Activated CD8-positive, alpha-beta memory T cell treated with anti-CD3 and anti-CD28 coated beads, Interleukin-2, amount 50 U/mL, for 1 hour (primary cell): ENCODE measurements around the gene GIPC1.
A peak's percentile ranks its signal among the peaks of the same experiment; 100 is the strongest.
"Not testable (repeated sequence)": the region's sequence is repeated elsewhere in the genome, so short reads cannot be mapped to it uniquely, and the experiment has no call there.

Source experiments
- DNase-seq: peaks from one replicate; pipeline ENCODE4 v3.0.0-alpha.2; 2020; ENCODE audit errors: extremely low read depth

Gene GIPC1

GRCh38 chr19:14496029-14496833 is at the start of gene GIPC1:
Gene GIPC1 (minus strand): TSS chr19:14496127. CDS start chr19:14482976, 13,151 bp downstream.
- no peak for DNase-seq

GRCh38 chr19:14545716-14546082 is 49.8 kb upstream of the GIPC1 start:
- DNase-seq = no peak

DNA sequence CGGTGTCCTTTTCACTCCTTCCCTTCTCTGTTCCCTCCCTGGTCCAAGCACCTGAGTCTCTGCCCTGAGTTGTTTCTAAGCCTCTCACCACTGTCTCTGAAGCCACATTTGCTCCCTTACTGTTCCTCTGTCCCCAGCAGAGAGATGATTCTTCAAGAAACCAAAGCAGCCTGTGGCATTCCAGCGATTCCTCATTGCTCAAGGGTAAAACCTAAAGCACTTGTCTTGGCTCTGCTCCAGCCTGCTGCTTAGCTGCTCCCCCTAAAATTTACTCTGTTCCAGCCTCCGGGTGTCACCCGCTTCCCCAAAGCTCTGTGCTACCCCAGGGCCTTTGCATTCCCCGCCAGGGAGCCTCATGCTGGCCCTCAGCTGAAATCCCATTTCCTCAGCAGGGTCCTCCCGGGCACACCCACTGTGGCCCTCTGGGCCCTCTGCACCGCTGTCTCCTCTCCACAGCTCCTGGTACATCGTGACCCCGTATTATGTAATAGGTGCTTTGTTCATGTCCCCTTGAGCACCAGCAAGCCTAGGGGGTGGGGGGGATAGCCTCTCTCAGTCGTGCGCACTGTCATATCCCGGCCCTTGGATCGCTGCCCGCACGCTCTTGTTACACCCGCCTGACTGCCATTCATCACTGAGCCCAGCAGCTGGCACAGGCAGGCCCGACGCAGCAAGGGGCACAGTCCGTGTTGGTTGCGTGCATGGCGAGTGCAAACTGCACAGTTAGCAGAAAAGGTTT is 49.2 kb upstream of the GIPC1 start:
- DNase-seq = no peak

DNA sequence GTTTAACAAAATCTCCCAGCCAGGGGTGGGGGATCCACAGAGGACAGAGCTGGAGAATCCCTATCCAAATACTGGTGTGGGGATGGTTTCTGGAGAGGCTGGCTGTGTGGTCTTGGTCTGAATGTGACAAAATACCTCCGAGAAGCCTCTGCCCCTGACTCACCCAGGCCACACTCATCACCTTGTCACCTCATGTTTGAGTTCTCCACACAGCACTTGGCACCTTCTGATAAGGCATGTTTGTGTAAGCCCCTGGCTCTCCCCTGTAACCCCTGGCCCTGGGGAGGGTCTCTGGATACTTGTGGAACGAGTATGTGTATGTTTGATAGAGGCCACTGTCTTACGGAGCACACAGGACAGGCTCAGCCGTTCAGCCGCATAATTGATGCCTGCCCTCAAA is 48.1 kb upstream of the GIPC1 start:
- DNase-seq = no peak

- no peak for DNase-seq
These were observed 46.9 kb upstream of the GIPC1 start for GRCh38 chr19:14542711-14543328.

DNA sequence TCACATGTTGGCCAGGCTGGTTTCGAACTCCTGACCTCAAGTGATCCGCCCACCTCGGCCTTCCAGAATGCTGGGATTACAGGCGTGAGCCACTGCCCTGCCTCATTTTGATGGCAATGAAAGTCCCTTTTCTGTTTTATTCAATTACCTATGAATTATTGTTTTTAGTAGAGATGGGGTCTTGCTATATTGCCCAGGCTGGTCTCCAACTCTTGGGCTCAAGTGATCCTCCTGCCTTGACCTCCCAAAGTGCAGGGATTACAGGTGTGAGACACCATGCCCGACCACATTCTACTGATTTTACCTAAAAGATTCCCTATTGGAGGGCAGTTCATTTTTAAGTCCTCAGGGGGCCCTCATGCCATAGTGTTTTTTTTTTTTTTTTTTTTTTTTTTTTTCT is 46.1 kb upstream of the GIPC1 start:
- not testable (repeated sequence) for DNase-seq

DNA sequence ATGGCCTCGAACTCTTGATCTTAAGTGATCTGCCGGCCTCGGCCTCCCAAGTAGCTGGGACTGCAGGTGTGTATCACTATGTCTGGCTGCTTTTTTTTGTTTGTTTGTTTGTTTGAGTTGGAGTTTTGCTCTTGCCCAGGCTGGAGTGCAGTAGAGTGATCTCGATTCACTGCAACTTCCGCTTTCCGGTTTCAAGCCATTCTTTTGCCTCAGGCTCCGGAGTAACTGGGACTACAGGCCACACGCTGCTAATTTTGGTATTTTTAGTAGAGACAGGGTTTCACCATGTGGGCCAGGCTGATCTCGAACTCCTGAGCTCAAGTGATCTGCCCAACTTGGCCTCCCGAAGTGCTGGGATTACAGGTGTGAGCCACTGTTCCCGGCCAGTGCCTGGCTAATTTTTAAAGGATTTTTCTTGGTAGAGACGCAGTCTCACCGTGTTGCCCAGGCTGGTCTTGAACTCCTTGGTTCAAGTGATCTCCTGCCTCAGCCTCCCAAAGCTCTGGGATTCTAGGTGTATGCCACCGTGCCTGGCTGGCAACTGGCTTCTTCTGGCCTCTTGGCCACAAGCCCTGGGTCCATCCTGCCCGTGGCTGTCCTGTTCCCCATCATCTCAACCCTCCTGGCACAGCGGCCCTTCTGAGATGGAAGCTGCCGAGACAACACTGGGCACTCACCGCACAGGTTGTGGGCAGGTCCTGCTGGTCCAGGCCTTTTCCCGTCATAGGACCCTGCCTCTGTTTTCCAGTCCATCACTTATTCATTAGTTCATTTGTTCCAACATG is 45.0 kb upstream of the GIPC1 start:
- DNase-seq = no peak

GRCh38 chr19:14536926-14537692 is 41.2 kb upstream of the GIPC1 start:
- no peak for DNase-seq

DNA sequence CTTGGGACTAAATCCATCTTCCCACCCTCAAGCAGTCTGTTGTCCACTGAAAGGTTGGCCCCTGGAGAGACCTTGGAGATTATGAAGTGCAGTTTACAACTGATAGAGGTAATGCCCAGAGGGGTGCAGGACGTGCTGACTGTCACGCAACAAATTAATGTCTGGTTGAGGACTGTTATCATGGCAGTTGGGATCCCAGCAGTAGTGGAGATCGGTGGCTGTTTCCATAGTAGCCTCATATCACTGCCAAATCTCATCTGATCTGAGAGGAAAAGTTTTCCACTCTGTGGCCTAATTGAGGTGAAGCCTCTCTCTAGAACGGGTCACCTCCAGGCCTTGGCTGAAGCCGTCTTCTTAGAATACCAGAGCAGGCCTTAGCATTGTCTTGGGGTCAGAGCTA is 37.5 kb upstream of the GIPC1 start:
- DNase-seq = no peak

- DNase-seq = no peak
These were observed 34.6 kb upstream of the GIPC1 start for GRCh38 chr19:14530506-14530905.

DNA sequence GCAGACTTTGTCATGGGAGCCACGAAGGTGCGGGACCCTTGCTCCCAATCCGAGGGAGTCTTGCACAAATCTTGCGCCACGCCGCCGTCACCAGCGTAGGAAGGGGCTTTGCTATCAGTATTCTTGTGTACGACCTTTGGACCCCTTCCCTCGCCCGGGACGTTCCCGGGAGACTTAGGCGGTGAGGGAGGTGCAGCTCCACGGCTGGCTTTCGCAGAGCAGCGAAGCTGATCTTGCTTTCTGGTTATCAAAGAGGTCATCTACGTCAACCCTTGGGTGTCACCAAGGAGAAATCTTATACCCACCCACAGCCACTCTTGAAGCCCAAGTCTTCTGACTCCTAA is 34.0 kb upstream of the GIPC1 start:
- DNase-seq = no peak

GRCh38 chr19:14529254-14530004 is 33.5 kb upstream of the GIPC1 start, which contains the start of gene TECR:
Gene TECR (plus strand): TSS chr19:14529594. CDS start chr19:14529697, 103 bp downstream.
- DNase-seq = peak; percentile 100

DNA sequence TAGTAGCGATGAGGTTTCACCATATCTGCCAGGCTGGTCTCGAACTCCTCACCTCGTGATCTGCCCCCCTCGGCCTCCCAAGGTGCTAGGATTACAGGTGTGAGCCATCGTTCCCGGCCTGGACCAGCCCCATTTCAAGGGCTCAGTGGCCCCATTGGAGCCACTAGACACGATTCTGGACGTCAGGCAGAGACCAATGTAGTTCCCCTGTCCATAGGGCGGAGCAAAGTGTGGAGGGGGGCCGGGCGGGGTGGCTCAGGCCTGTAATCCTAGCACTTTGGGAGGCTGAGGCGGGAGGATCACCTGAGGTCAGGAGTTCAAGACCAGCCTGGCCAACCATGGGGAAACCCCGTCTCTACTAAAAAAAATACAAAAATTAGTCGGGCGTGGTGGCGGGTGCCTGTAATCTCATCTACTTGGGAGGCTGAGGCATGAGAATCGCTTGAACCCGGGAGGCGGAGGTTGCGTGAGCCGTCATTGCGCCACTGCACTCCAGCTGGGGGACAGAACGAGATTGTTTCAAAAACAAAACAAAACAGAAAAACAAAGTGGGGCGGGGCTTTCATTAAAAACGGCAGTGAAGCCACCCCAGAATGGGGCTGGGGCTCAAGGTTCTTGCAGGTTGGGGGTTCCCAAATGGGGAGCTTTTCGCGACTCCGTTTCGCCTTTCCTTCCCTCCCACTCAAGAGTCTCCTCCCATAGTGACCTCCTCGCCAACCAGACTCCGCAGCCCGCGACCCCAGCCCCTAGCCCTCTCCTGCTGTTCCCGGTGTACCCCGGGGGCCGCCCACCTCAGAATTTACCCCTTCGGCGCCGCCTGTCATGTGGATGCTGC is 32.7 kb upstream of the GIPC1 start:
- DNase-seq = no peak

- no peak for DNase-seq
These were observed 30.5 kb upstream of the GIPC1 start for GRCh38 chr19:14526423-14526822.

- no peak for DNase-seq
These were observed 29.8 kb upstream of the GIPC1 start for GRCh38 chr19:14525729-14526128.

GRCh38 chr19:14520543-14520942 is 24.6 kb upstream of the GIPC1 start:
- DNase-seq = no peak

GRCh38 chr19:14519860-14520407 is 24.0 kb upstream of the GIPC1 start:
- DNase-seq = no peak

- no peak for DNase-seq
These were observed 23.4 kb upstream of the GIPC1 start for GRCh38 chr19:14519245-14519859.
